ENCODE data around the gene PCDHAC1.

Gene PCDHAC1

GRCh38 chr5:140969880-140970279 lies 43.8 kb downstream of the PCDHAC1 start:
- no peak for DNase-seq

DNA sequence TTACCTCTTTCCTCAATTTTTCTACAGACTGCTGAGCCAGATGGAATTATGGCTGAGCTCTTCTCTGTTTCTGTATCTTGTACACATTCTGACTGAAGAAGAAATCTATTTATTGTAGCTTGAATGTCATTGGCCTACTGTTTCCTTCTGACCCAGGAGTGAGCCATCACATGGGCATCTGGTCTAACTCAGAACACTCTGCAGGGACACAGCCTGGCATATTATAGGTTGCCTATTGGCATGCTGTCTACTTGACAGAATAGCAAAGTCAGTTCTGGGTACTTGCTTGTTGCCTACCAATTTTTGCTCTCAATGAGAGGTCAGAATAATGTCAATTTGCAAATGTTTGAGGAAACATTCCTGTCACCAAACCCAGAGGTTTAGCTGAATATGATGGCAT lies 47.5 kb downstream of the PCDHAC1 start:
- DNase-seq: no peak

DNA sequence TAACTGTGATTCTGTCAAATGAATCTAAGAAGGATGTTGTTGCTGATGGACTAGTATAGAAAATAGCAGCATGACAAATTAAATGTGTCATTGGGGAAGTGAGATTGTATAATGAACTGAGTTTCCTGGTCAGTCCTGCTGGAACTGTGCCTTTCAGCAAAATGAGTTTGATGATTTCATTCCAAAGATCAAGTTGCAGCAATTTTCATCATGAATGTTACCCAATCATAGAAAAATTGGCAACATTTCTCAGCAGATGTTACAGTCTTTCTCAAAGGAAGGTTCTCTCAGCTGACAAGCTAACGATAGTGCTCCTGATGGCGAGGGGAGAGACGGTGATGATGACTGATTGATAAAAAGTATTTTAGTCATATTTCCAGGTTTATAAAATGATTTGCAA lies 50.9 kb downstream of the PCDHAC1 start:
- no peak for DNase-seq

DNA sequence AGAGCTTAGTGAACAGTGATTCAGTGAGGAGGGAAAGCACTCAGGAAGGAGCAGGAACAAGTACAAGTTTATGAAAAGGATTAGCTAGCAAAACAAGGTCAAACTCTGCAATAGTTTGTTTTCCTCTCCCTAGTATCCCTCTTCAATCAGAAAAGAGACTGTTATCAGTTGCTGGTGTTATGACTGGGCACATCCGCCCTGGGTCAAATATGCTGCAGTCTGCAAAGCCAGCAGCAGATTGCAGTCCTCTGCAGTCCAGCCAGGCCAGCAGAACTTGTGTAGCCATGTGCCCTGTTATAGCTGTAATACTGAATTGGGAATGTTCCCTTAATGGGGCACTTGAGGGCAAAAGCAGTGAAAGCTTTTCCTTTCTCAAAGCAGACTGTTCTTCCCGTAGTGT lies 52.2 kb downstream of the PCDHAC1 start:
- DNase-seq: no peak

GRCh38 chr5:140978983-140979382 lies 52.9 kb downstream of the PCDHAC1 start:
- DNase-seq: no peak
